Activated CD8-positive, alpha-beta T cell treated with anti-CD3 and anti-CD28 coated beads, Interleukin-2, amount 10 ng/mL, durations not matched to agents 7 days and 5 days (primary cell): ENCODE measurements around the gene ACSM3. TPM values are rescaled to one million over a fixed set of nuclear protein-coding genes. Genes with fewer than 3 reads are reported as not detected.
A peak's percentile ranks its signal among the peaks of the same experiment; 100 is the strongest.
"Not testable (repeated sequence)": the region's sequence is repeated elsewhere in the genome, so short reads cannot be mapped to it uniquely, and the experiment has no call there.

ENCODE experiments used
- ATAC-seq: fragments of 150-1000 bp; cut with Tn5 transposase; one replicate; pipeline ENCODE4 v1.10.0; 2021; ENCODE audit warnings: moderate library complexity
- CTCF ChIA-PET: fragments of 350-600 bp; sonication (Branson Sonifier 250); formaldehyde crosslinking; loops from one replicate; lab custom pipeline; 2021; ENCODE audit warnings: antibody characterized with exemption; lab: Charles Lee
- POLR2A ChIA-PET: fragments of 350-600 bp; sonication (Branson Sonifier 250); formaldehyde crosslinking; loops from one replicate; lab custom pipeline; 2021; ENCODE audit warnings: antibody characterized with exemption; lab: Charles Lee
- DNase-seq: peaks from one replicate; pipeline ENCODE4 v3.0.0-alpha.2; 2020
- H3K27ac Mint-ChIP-seq: one replicate; pipeline ENCODE4 v1.8.0; 2021; ENCODE audit warnings: mild to moderate bottlenecking, mixed read lengths
- H3K27me3 Mint-ChIP-seq: one replicate; pipeline ENCODE4 v1.8.0; 2021; ENCODE audit warnings: low read depth, mixed read lengths
- H3K36me3 Mint-ChIP-seq: one replicate; pipeline ENCODE4 v1.8.0; 2021; ENCODE audit warnings: low read depth, mixed read lengths
- H3K4me1 Mint-ChIP-seq: one replicate; pipeline ENCODE4 v1.8.0; 2021; ENCODE audit warnings: low read depth, mixed read lengths
- H3K4me3 Mint-ChIP-seq: one replicate; pipeline ENCODE4 v1.8.0; 2021; ENCODE audit warnings: mild to moderate bottlenecking, mixed read lengths
- H3K9me3 Mint-ChIP-seq: one replicate; pipeline ENCODE4 v1.8.0; 2022; ENCODE audit warnings: mixed read lengths; ENCODE audit not compliant: insufficient read depth
- total RNA-seq, 2 experiments: library from RNA; stranded (reverse); gene quantifications; one replicate each; pipeline ENCODE4 v1.2.3, GENCODE V29; 2021

ACSM3 gene
- total RNA-seq, 2 experiments from 2014 or later, result 5.1 TPM

GRCh38 chr16:20741554-20742285 is 22.1 kb upstream of the ACSM3 start, which contains the start of gene THUMPD1:
Gene THUMPD1 (minus strand): TSS chr16:20741818. CDS start chr16:20741739, 79 bp downstream.
- Mint-ChIP-seq H3K9me3 (peaks cover under 1% of the 10 kb centered on the region), H3K4me1 (peaks cover 25% of the 10 kb centered on the region), H3K4me3 (peak within 1 kb of the TSS; percentile 94), H3K36me3 (peaks cover 15% of the 10 kb centered on the region), H3K27me3 (no peaks in the 10 kb centered on the region), H3K27ac (peak within 1 kb of the TSS; percentile 98)
- peak; percentile 99 for DNase-seq
- ChIA-PET CTCF (interaction anchor here (0.9 to 1.8 kb wide), 4 partner anchors 21 to 107 kb away, joined by 3 to 10 read pairs (median 4); partner anchors contain the start of gene ACSM3), POLR2A (interaction anchor here (0.6 to 2.6 kb wide), 7 partner anchors 10 to 1675 kb away, joined by 3 to 19 read pairs (median 4); partner anchors contain the start of genes ACSM3 and COQ7)
- ATAC-seq, result peak; percentile 96

- ChIA-PET POLR2A (no interaction called here), CTCF (no interaction called here)
- H3K36me3 Mint-ChIP-seq, result peaks cover 9% of the 10 kb centered on the region
- ATAC-seq, result no peak
- no peak for DNase-seq
- no peak overlapping the region for H3K27ac Mint-ChIP-seq
- H3K4me1 Mint-ChIP-seq, result peaks cover 20% of the 10 kb centered on the region
- peaks cover 15% of the 10 kb centered on the region for H3K9me3 Mint-ChIP-seq
- H3K27me3 Mint-ChIP-seq, result no peaks in the 10 kb centered on the region
- no peak overlapping the region for H3K4me3 Mint-ChIP-seq
Measured at GRCh38 chr16:20743591-20743990, 20.2 kb upstream of the ACSM3 start.

- Mint-ChIP-seq H3K4me3 (no peak overlapping the region), H3K27ac (no peak overlapping the region), H3K9me3 (peaks cover 15% of the 10 kb centered on the region), H3K36me3 (peaks cover 5% of the 10 kb centered on the region), H3K27me3 (peaks cover 2% of the 10 kb centered on the region), H3K4me1 (peaks cover 13% of the 10 kb centered on the region)
- POLR2A ChIA-PET, result no interaction called here
- CTCF ChIA-PET, result no interaction called here
- ATAC-seq (no peak), DNase-seq (no peak)
Measured at GRCh38 chr16:20744922-20745440, 18.8 kb upstream of the ACSM3 start.

- ChIA-PET CTCF (no interaction called here), POLR2A (no interaction called here)
- no peak for ATAC-seq
- no peak for DNase-seq
- Mint-ChIP-seq H3K9me3 (peaks cover 15% of the 10 kb centered on the region), H3K4me3 (no peak overlapping the region), H3K36me3 (peaks cover 2% of the 10 kb centered on the region), H3K27ac (no peak overlapping the region), H3K4me1 (peaks cover 5% of the 10 kb centered on the region), H3K27me3 (peaks cover 2% of the 10 kb centered on the region)
Measured at GRCh38 chr16:20746461-20746860, 17.4 kb upstream of the ACSM3 start.

- ChIA-PET POLR2A (no interaction called here), CTCF (no interaction called here)
- peaks cover under 1% of the 10 kb centered on the region for H3K4me1 Mint-ChIP-seq
- DNase-seq (no peak), ATAC-seq (no peak)
- H3K27me3 Mint-ChIP-seq, result peaks cover 4% of the 10 kb centered on the region
- no peak overlapping the region for H3K4me3 Mint-ChIP-seq
- no peak overlapping the region for H3K27ac Mint-ChIP-seq
- peaks cover 15% of the 10 kb centered on the region for H3K9me3 Mint-ChIP-seq
- H3K36me3 Mint-ChIP-seq, result peaks cover 2% of the 10 kb centered on the region
Measured at GRCh38 chr16:20747030-20747816, 16.6 kb upstream of the ACSM3 start.

GRCh38 chr16:20749474-20749873 is 14.3 kb upstream of the ACSM3 start:
- ATAC-seq (no peak), DNase-seq (no peak)
- Mint-ChIP-seq H3K27ac (no peak overlapping the region), H3K27me3 (peaks cover 9% of the 10 kb centered on the region), H3K4me1 (no peaks in the 10 kb centered on the region), H3K9me3 (peaks cover 15% of the 10 kb centered on the region), H3K4me3 (no peak overlapping the region), H3K36me3 (peaks cover 2% of the 10 kb centered on the region)
- POLR2A ChIA-PET, result no interaction called here
- CTCF ChIA-PET, result no interaction called here

GRCh38 chr16:20750558-20750957 is 13.3 kb upstream of the ACSM3 start:
- Mint-ChIP-seq H3K4me3 (no peak overlapping the region), H3K9me3 (peaks cover 15% of the 10 kb centered on the region), H3K27ac (no peak overlapping the region), H3K36me3 (peaks cover 2% of the 10 kb centered on the region), H3K4me1 (no peaks in the 10 kb centered on the region), H3K27me3 (peaks cover 12% of the 10 kb centered on the region)
- ChIA-PET POLR2A (no interaction called here), CTCF (no interaction called here)
- DNase-seq (no peak), ATAC-seq (no peak)

GRCh38 chr16:20753727-20754126 is 10.1 kb upstream of the ACSM3 start:
- H3K27me3 Mint-ChIP-seq, result peaks cover 12% of the 10 kb centered on the region
- no peaks in the 10 kb centered on the region for H3K9me3 Mint-ChIP-seq
- no peaks in the 10 kb centered on the region for H3K36me3 Mint-ChIP-seq
- no peak overlapping the region for H3K4me3 Mint-ChIP-seq
- ATAC-seq (no peak), DNase-seq (no peak)
- H3K4me1 Mint-ChIP-seq, result no peaks in the 10 kb centered on the region
- no peak overlapping the region for H3K27ac Mint-ChIP-seq
- ChIA-PET CTCF (no interaction called here), POLR2A (no interaction called here)

- POLR2A ChIA-PET, result no interaction called here
- Mint-ChIP-seq H3K27me3 (peaks cover 10% of the 10 kb centered on the region), H3K4me1 (no peaks in the 10 kb centered on the region), H3K27ac (no peak overlapping the region), H3K9me3 (no peaks in the 10 kb centered on the region), H3K4me3 (no peak overlapping the region), H3K36me3 (no peaks in the 10 kb centered on the region)
- DNase-seq (no peak), ATAC-seq (no peak)
- CTCF ChIA-PET, result no interaction called here
Measured at GRCh38 chr16:20755238-20755637, 8.6 kb upstream of the ACSM3 start.

GRCh38 chr16:20755799-20756198 is 8.0 kb upstream of the ACSM3 start:
- POLR2A ChIA-PET, H3K4me3 Mint-ChIP-seq, H3K9me3 Mint-ChIP-seq, DNase-seq, H3K36me3 Mint-ChIP-seq, H3K27ac Mint-ChIP-seq, CTCF ChIA-PET, H3K4me1 Mint-ChIP-seq, H3K27me3 Mint-ChIP-seq, ATAC-seq: not testable (repeated sequence)

GRCh38 chr16:20760346-20760745 is 3.5 kb upstream of the ACSM3 start:
- CTCF ChIA-PET, result no interaction called here
- H3K4me3 Mint-ChIP-seq, result no peak overlapping the region
- H3K36me3 Mint-ChIP-seq, result peaks cover 14% of the 10 kb centered on the region
- ATAC-seq, result no peak
- POLR2A ChIA-PET, result no interaction called here
- H3K9me3 Mint-ChIP-seq, result no peaks in the 10 kb centered on the region
- peaks cover 23% of the 10 kb centered on the region for H3K4me1 Mint-ChIP-seq
- H3K27ac Mint-ChIP-seq, result no peak overlapping the region
- no peak for DNase-seq
- no peaks in the 10 kb centered on the region for H3K27me3 Mint-ChIP-seq

GRCh38 chr16:20761175-20761574 is 2.6 kb upstream of the ACSM3 start:
- Mint-ChIP-seq H3K27ac (peak overlapping the region; percentile 11), H3K4me1 (peaks cover 23% of the 10 kb centered on the region), H3K36me3 (peaks cover 14% of the 10 kb centered on the region), H3K27me3 (no peaks in the 10 kb centered on the region), H3K4me3 (no peak overlapping the region), H3K9me3 (no peaks in the 10 kb centered on the region)
- CTCF ChIA-PET, result no interaction called here
- POLR2A ChIA-PET, result no interaction called here
- no peak for ATAC-seq
- no peak for DNase-seq
